Measurements from ENCODE around the gene TMEM221.
A peak's percentile ranks its signal among the peaks of the same experiment; 100 is the strongest.

The TMEM221 gene

GRCh38 chr19:17404621-17405249 is 43.7 kb downstream of the TMEM221 start:
- DNase-seq: no peak

- DNase-seq: no peak
Observed at GRCh38 chr19:17404015-17404414, 44.5 kb downstream of the TMEM221 start.

GRCh38 chr19:17402982-17403855 is 45.2 kb downstream of the TMEM221 start:
- no peak for DNase-seq

- no peak for DNase-seq
Observed at GRCh38 chr19:17401628-17402027, 46.8 kb downstream of the TMEM221 start.

GRCh38 chr19:17398902-17399527 is 49.5 kb downstream of the TMEM221 start:
- no peak for DNase-seq

- no peak for DNase-seq
Observed at GRCh38 chr19:17394891-17395415, 53.5 kb downstream of the TMEM221 start.

- DNase-seq: no peak
Observed at GRCh38 chr19:17393914-17394313, 54.6 kb downstream of the TMEM221 start, which contains the start of gene CCDC194. CCDC194 (minus strand) TSS chr19:17394196; CDS start chr19:17394158, 38 bp downstream.

- DNase-seq: no peak
Observed at GRCh38 chr19:17393002-17393401, 55.5 kb downstream of the TMEM221 start.

GRCh38 chr19:17391371-17392151 is 56.9 kb downstream of the TMEM221 start:
- DNase-seq: no peak

GRCh38 chr19:17390665-17391370 is 57.6 kb downstream of the TMEM221 start:
- DNase-seq: peak; percentile 73 to 79

GRCh38 chr19:17389957-17390664 is 58.4 kb downstream of the TMEM221 start:
- no peak for DNase-seq

- no peak for DNase-seq
Observed at GRCh38 chr19:17389288-17389687, 59.2 kb downstream of the TMEM221 start.

GRCh38 chr19:17385878-17386611 is 62.4 kb downstream of the TMEM221 start:
- no peak for DNase-seq

Data from hippocampal formation (tissue), 2 donors.